Activated CD4-positive, alpha-beta T cell treated with anti-CD3 and anti-CD28 coated beads for 36 hours (primary cell): ENCODE results near the gene SEPTIN2. TPM values are rescaled to one million over a fixed set of nuclear protein-coding genes. Genes with fewer than 3 reads are reported as not detected.
A peak's percentile ranks its signal among the peaks of the same experiment; 100 is the strongest.

Source experiments
- ATAC-seq: fragments of 200-7000 bp; cut with Tn5 transposase; one replicate; pipeline ENCODE4 v1.10.0; 2021; ENCODE audit warnings: mild to moderate bottlenecking, moderate library complexity
- CTCF ChIA-PET: fragments of 350-600 bp; sonication (Branson Sonifier 250); formaldehyde crosslinking; loops from one replicate; lab custom pipeline; 2021; ENCODE audit warnings: antibody characterized with exemption; lab: Charles Lee
- POLR2A ChIA-PET: fragments of 350-600 bp; sonication (Branson Sonifier 250); formaldehyde crosslinking; loops from one replicate; lab custom pipeline; 2021; ENCODE audit warnings: antibody characterized with exemption, inconsistent platforms; lab: Charles Lee
- DNase-seq: peaks from one replicate; pipeline ENCODE4 v3.0.0-alpha.2; 2020
- H3K27ac Mint-ChIP-seq: one replicate; pipeline ENCODE4 v1.8.0; 2021; ENCODE audit warnings: mixed read lengths
- H3K27me3 Mint-ChIP-seq: one replicate; pipeline ENCODE4 v1.8.0; 2021; ENCODE audit warnings: mixed read lengths
- H3K36me3 Mint-ChIP-seq: one replicate; pipeline ENCODE4 v1.8.0; 2021; ENCODE audit warnings: low read depth, mixed read lengths
- H3K4me1 Mint-ChIP-seq: one replicate; pipeline ENCODE4 v1.8.0; 2021; ENCODE audit warnings: mixed read lengths
- H3K4me3 Mint-ChIP-seq: one replicate; pipeline ENCODE4 v1.8.0; 2021; ENCODE audit warnings: mild to moderate bottlenecking, moderate library complexity, mixed read lengths
- H3K9me3 Mint-ChIP-seq: one replicate; pipeline ENCODE4 v1.8.0; 2021; ENCODE audit warnings: low read depth, mixed read lengths
- intact Hi-C, 2 experiments: fragments of 100-400 bp; cut with DNase I in 1 of 2; cut with micrococcal nuclease in 1 of 2; formaldehyde crosslinking; loops; one replicate each; pipeline versions ENCODE4 v1.14.2 to v1.15.1; 2022 to 2024; cut with DNase I, micrococcal nuclease
- total RNA-seq, 2 experiments: library from RNA; stranded (reverse); gene quantifications; one replicate each; pipeline ENCODE4 v1.2.3, GENCODE V29; 2021

SEPTIN2 gene
- total RNA-seq, 2 experiments from 2014 or later: 161 to 173 TPM

DNA sequence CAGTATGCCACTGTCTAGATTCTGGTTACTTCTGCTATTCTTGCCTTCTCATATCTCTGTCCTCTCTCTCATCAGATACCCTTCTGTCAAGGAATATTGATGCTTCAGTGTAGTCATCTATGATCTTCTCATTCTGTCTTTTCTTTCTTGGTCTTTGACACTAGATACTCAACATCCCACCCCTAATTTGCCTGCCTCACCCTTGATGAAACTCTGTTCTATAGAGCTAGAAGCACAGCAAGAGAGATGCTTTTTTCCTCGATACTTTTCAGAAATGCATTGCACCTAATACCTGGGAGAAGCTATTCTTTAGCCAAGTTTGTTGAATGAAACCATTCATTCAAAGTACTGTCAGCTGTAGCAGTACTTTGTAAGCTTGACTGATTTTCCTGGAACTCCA lies 9.5 kb downstream of the SEPTIN2 start:
- intact Hi-C loops: no loop called here
- Mint-ChIP-seq H3K9me3 (no peaks in the 10 kb centered on the region), H3K36me3 (peaks cover 46% of the 10 kb centered on the region), H3K4me1 (peaks cover 35% of the 10 kb centered on the region), H3K27me3 (no peaks in the 10 kb centered on the region), H3K4me3 (no peak overlapping the region), H3K27ac (no peak overlapping the region)
- no peak for ATAC-seq
- no peak for DNase-seq
- ChIA-PET POLR2A (no interaction called here), CTCF (no interaction called here)

- POLR2A ChIA-PET: interaction anchor here (1.5 kb wide), 1 partner anchor 228 kb away, joined by 3 read pairs; the partner anchor contains the start of gene MTERF4
Observed at GRCh38 chr2:241329669-241330615, 14.2 kb downstream of the SEPTIN2 start.

DNA sequence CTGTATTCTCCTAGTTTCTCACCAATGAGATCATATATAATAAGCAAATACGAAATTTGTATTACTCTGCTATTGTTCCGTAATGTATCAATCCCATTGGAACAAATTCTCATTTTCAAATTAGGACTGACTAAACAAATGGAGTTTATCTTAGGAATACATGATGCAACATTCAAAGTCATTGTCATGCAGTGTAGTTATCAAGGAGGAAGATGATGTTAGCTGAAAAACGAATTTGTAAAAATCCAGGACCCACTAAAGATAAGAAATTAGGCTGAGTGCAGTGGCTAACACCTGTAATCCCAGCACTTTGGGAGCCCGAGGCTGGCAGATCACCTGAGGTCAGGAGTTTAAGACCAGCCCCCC lies 14.9 kb downstream of the SEPTIN2 start:
- CTCF ChIA-PET: no interaction called here
- H3K9me3 Mint-ChIP-seq: no peaks in the 10 kb centered on the region
- peaks cover 36% of the 10 kb centered on the region for H3K36me3 Mint-ChIP-seq
- ATAC-seq (no peak), DNase-seq (no peak)
- H3K4me1 Mint-ChIP-seq: peaks cover 10% of the 10 kb centered on the region
- POLR2A ChIA-PET: interaction anchor here (1.5 kb wide), 1 partner anchor 229 kb away, joined by 3 read pairs; the partner anchor contains the start of gene MTERF4
- H3K4me3 Mint-ChIP-seq: no peak overlapping the region
- H3K27me3 Mint-ChIP-seq: no peaks in the 10 kb centered on the region
- intact Hi-C loops: no loop called here
- no peak overlapping the region for H3K27ac Mint-ChIP-seq

More at GRCh38 chr2:241329669-241330615, 14.2 kb downstream of the SEPTIN2 start:
- Mint-ChIP-seq H3K4me1 (peaks cover 6% of the 10 kb centered on the region), H3K36me3 (peaks cover 35% of the 10 kb centered on the region), H3K9me3 (no peaks in the 10 kb centered on the region), H3K27me3 (no peaks in the 10 kb centered on the region), H3K27ac (no peak overlapping the region), H3K4me3 (no peak overlapping the region)
- CTCF ChIA-PET: no interaction called here
- ATAC-seq: no peak
- intact Hi-C loops: no loop called here
- DNase-seq: no peak

DNA sequence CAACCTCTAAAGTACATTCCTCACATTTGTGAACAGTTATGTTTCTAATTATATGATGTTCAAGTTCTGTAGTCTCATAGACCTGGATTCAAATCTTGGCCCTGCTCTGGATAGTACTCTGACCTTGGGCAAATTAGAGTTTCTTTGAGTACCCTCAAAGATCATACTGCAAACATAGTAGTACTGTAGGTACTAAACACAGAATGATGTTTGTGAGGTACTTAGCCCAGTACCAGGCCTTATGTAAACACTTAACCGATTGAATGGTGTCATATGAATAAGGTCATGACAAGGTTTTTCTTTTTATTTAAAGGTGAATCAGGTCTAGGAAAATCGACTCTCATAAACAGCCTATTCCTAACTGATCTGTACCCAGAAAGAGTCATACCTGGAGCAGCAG lies 19.1 kb downstream of the SEPTIN2 start:
- no peak overlapping the region for H3K27ac Mint-ChIP-seq
- CTCF ChIA-PET: no interaction called here
- H3K27me3 Mint-ChIP-seq: no peaks in the 10 kb centered on the region
- no peak overlapping the region for H3K4me3 Mint-ChIP-seq
- H3K4me1 Mint-ChIP-seq: peaks cover 25% of the 10 kb centered on the region
- H3K36me3 Mint-ChIP-seq: peaks cover 39% of the 10 kb centered on the region
- intact Hi-C loops: no loop called here
- ATAC-seq (no peak), DNase-seq (no peak)
- POLR2A ChIA-PET: no interaction called here
- no peaks in the 10 kb centered on the region for H3K9me3 Mint-ChIP-seq

GRCh38 chr2:241339839-241340630 lies 24.3 kb downstream of the SEPTIN2 start:
- DNase-seq: no peak
- no peak for ATAC-seq
- H3K9me3 Mint-ChIP-seq: no peaks in the 10 kb centered on the region
- POLR2A ChIA-PET: no interaction called here
- CTCF ChIA-PET: interaction anchor here (1.6 kb wide), 1 partner anchor 10 kb away, joined by 4 read pairs; no protein-coding TSS in a partner anchor
- H3K27me3 Mint-ChIP-seq: no peaks in the 10 kb centered on the region
- H3K36me3 Mint-ChIP-seq: peaks cover 64% of the 10 kb centered on the region
- H3K27ac Mint-ChIP-seq: no peak overlapping the region
- intact Hi-C loops: no loop called here
- no peak overlapping the region for H3K4me3 Mint-ChIP-seq
- peaks cover 37% of the 10 kb centered on the region for H3K4me1 Mint-ChIP-seq

DNA sequence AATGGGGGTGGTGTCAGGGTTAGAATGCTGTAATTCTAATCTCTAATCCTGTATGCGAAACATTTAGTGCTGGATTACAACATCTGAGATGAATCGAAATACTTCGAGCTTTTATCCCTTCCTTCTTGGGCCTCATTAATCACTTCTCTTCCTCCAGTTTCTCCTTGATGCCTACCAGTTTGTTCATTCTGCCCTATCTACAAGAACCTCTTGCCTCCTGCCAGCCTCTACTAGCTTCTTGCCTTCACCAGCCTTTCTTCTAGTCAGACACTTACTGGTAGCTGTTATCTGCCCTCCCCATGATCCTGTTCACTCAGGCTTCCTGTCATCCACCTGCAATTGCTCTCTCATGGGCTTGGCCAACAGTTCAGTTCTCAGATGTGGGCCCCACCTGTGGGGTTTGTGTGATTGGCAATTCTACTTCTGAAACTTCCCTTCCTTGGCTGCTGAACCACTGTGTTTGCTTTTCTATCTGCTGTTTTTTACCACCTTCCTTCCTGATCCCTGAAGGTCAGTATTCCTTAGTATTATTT lies 25.0 kb downstream of the SEPTIN2 start:
- no peak overlapping the region for H3K4me3 Mint-ChIP-seq
- H3K36me3 Mint-ChIP-seq: peaks cover 61% of the 10 kb centered on the region
- ATAC-seq: peak; percentile 40
- H3K4me1 Mint-ChIP-seq: peaks cover 31% of the 10 kb centered on the region
- no peak for DNase-seq
- H3K27me3 Mint-ChIP-seq: no peaks in the 10 kb centered on the region
- H3K9me3 Mint-ChIP-seq: no peaks in the 10 kb centered on the region
- peak overlapping the region; percentile 63 for H3K27ac Mint-ChIP-seq
- ChIA-PET POLR2A (no interaction called here), CTCF (interaction anchor here (1.6 kb wide), 1 partner anchor 9 kb away, joined by 4 read pairs; no protein-coding TSS in a partner anchor)
- intact Hi-C loops: no loop called here

DNA sequence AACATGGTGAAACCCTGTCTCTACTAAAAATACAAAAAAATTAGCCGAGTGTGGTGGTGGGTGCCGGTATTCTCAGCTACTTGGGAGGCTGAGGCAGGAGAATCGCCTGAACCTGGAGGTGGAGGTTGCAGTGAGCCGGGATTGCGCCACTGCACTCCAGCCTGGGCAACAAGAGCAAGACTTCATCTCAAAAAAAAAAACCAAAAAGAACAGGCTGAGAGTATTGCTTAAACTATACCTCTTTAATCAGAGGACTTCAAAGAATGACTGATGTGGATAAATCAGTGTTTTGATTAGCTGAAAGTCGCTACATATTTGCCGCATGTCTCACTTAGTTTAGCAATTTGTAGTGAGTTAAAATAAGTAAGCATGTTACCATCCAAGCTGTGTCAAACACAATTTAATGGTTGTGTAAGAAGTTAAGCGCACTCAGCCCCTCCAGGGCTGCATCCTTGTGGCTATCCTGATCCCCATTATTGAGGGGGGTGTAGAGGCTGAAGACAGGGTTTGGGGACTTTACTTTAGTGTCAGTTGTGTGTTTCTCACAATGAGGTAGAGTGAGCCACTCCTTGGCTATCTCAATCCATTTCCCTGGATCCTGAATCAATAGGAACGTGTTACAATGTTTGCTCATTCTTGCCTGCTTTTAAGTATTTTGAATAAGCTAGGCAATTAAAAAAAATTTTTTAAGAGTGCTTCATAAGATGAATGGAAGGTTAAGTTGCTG lies 29.4 kb downstream of the SEPTIN2 start:
- peaks cover 53% of the 10 kb centered on the region for H3K36me3 Mint-ChIP-seq
- CTCF ChIA-PET: interaction anchor here (0.6 to 1.0 kb wide), 2 partner anchors 13 to 246 kb away, joined by 3 to 4 read pairs; no protein-coding TSS in a partner anchor

GRCh38 chr2:241349941-241350340 lies 34.2 kb downstream of the SEPTIN2 start:
- ATAC-seq (no peak), DNase-seq (no peak)
- POLR2A ChIA-PET: no interaction called here
- H3K27me3 Mint-ChIP-seq: no peaks in the 10 kb centered on the region
- H3K4me3 Mint-ChIP-seq: no peak overlapping the region
- H3K36me3 Mint-ChIP-seq: peaks cover 38% of the 10 kb centered on the region
- H3K4me1 Mint-ChIP-seq: peaks cover 13% of the 10 kb centered on the region
- no peak overlapping the region for H3K27ac Mint-ChIP-seq
- H3K9me3 Mint-ChIP-seq: no peaks in the 10 kb centered on the region
- intact Hi-C loops: loop anchor here (10.0 kb wide), 3 partner anchors 265 to 1325 kb away; partner anchors contain the start of genes DUSP28 (in 1 of the 2), NDUFA10 (in 1 of the 2) and RNPEPL1 (in 1 of the 2)
- CTCF ChIA-PET: interaction anchor here (1.3 kb wide), 1 partner anchor 9 kb away, joined by 4 read pairs; no protein-coding TSS in a partner anchor

More for the DNA sequence above, 29.4 kb downstream of the SEPTIN2 start:
- Mint-ChIP-seq H3K4me1 (peaks cover 14% of the 10 kb centered on the region), H3K27ac (no peak overlapping the region), H3K9me3 (no peaks in the 10 kb centered on the region), H3K27me3 (no peaks in the 10 kb centered on the region), H3K4me3 (no peak overlapping the region)
- DNase-seq (no peak), ATAC-seq (no peak)
- POLR2A ChIA-PET: no interaction called here
- intact Hi-C loops: no loop called here

DNA sequence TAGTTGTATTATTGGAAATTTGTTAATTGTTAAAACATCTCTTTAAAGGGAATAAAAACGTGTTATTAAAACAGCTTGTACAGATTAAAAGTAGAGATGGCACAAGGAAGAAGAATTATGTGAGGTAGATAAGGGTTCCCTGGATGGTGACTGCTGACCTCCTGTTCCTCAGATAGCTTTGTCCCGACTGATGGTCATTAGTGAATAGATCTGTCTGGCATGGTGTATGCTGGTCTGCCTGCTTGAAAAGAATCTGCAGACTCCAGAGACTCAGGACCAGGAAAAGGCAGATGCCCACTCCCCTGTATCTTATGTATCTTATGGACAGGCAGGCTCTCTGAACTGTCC lies 34.8 kb downstream of the SEPTIN2 start:
- no peak for DNase-seq
- Mint-ChIP-seq H3K9me3 (no peaks in the 10 kb centered on the region), H3K4me3 (no peak overlapping the region), H3K27ac (no peak overlapping the region), H3K36me3 (peaks cover 38% of the 10 kb centered on the region), H3K27me3 (no peaks in the 10 kb centered on the region), H3K4me1 (peaks cover 17% of the 10 kb centered on the region)
- CTCF ChIA-PET: no interaction called here
- no peak for ATAC-seq
- POLR2A ChIA-PET: no interaction called here
- intact Hi-C loops: loop anchor here (10.0 kb wide), 3 partner anchors 264 to 1326 kb away; partner anchors contain the start of genes DUSP28 (in 1 of the 2), NDUFA10 (in 1 of the 2) and RNPEPL1 (in 1 of the 2)

GRCh38 chr2:241350878-241351639 lies 35.3 kb downstream of the SEPTIN2 start:
- Mint-ChIP-seq H3K27me3 (no peaks in the 10 kb centered on the region), H3K36me3 (peaks cover 33% of the 10 kb centered on the region), H3K4me3 (no peak overlapping the region), H3K9me3 (no peaks in the 10 kb centered on the region), H3K4me1 (peaks cover 17% of the 10 kb centered on the region), H3K27ac (peak overlapping the region; percentile 7)
- intact Hi-C loops: loop anchor here (10.0 kb wide), 3 partner anchors 264 to 1326 kb away; partner anchors contain the start of genes DUSP28 (in 1 of the 2), NDUFA10 (in 1 of the 2) and RNPEPL1 (in 1 of the 2)
- CTCF ChIA-PET: interaction anchor here (1.4 kb wide), 1 partner anchor 8 kb away, joined by 3 read pairs; no protein-coding TSS in a partner anchor
- DNase-seq (no peak), ATAC-seq (no peak)
- POLR2A ChIA-PET: no interaction called here
